AG04450 (cell line): ENCODE measurements around the gene QARS1. TPM values are rescaled to one million over a fixed set of nuclear protein-coding genes. Genes with fewer than 3 reads are reported as not detected.

Experiments
- CTCF ChIA-PET: fragments of 300-600, 350-600 bp; formaldehyde crosslinking; extraction: SDS; loops from one replicate; lab custom pipeline; 2022; ENCODE audit warnings: antibody characterized with exemption, inconsistent platforms; lab: Charles Lee
- POLR2A ChIA-PET: fragments of 350-600 bp; formaldehyde crosslinking; extraction: SDS; loops from one replicate; lab custom pipeline; 2021; ENCODE audit warnings: antibody characterized with exemption, inconsistent platforms; lab: Yijun Ruan, JAX
- DNase-seq: peaks from one replicate; pipeline ENCODE4 v3.0.0-alpha.2; 2011; ENCODE audit warnings: low read depth, low spot score
- H3K27ac ChIP-seq: one replicate; pipeline ENCODE4 v1.5.1; 2012; ENCODE audit warnings: low read depth, low read length, control low read depth
- H3K27me3 ChIP-seq: one replicate; pipeline ENCODE4 v1.6.0; 2012; ENCODE audit warnings: low read length; ENCODE audit not compliant: control insufficient read depth, insufficient read depth
- H3K4me3 ChIP-seq: 2 replicates; pipeline ENCODE4 v1.5.1; 2011; ENCODE audit warnings: mild to moderate bottlenecking, low read depth, low read length, control low read depth
- H3K9me3 ChIP-seq: 2 replicates; pipeline ENCODE4 v1.5.1; 2012; ENCODE audit warnings: low read length; ENCODE audit not compliant: control insufficient read depth, insufficient read depth
- polyA plus RNA-seq: library from polyadenylated mRNA; depleted of rRNA; stranded (reverse); fragments of >200 nt; gene quantifications from 2 replicates; pipeline ENCODE4 v1.2.3, GENCODE V29; 2011
- TF ChIP-seq, protein P1 (sequence below): IDR thresholded peaks from 2 replicates; pipeline ENCODE4 v1.5.1; 2011; ENCODE audit warnings: low read depth, low read length, control low read depth, inconsistent platforms

The QARS1 gene
- polyA plus RNA-seq, 1 experiment = 209 TPM

- Histone ChIP-seq H3K27me3 (no peaks in the 10 kb centered on the region), H3K9me3 (no peaks in the 10 kb centered on the region; the same call in 1 of the 2 replicates), H3K27ac (peak overlapping the region; percentile 11), H3K4me3 (no peak overlapping the region)
- no peak for DNase-seq
- CTCF ChIA-PET = no interaction called here
- POLR2A ChIA-PET = no interaction called here
- TF ChIP-seq, protein P1, sequence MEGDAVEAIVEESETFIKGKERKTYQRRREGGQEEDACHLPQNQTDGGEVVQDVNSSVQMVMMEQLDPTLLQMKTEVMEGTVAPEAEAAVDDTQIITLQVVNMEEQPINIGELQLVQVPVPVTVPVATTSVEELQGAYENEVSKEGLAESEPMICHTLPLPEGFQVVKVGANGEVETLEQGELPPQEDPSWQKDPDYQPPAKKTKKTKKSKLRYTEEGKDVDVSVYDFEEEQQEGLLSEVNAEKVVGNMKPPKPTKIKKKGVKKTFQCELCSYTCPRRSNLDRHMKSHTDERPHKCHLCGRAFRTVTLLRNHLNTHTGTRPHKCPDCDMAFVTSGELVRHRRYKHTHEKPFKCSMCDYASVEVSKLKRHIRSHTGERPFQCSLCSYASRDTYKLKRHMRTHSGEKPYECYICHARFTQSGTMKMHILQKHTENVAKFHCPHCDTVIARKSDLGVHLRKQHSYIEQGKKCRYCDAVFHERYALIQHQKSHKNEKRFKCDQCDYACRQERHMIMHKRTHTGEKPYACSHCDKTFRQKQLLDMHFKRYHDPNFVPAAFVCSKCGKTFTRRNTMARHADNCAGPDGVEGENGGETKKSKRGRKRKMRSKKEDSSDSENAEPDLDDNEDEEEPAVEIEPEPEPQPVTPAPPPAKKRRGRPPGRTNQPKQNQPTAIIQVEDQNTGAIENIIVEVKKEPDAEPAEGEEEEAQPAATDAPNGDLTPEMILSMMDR = 0 out of 2 replicates have a peak, but pooled peaks have one; percentile 6
Observed at GRCh38 chr3:49124991-49125670, 20.6 kb upstream of the QARS1 start.

DNA sequence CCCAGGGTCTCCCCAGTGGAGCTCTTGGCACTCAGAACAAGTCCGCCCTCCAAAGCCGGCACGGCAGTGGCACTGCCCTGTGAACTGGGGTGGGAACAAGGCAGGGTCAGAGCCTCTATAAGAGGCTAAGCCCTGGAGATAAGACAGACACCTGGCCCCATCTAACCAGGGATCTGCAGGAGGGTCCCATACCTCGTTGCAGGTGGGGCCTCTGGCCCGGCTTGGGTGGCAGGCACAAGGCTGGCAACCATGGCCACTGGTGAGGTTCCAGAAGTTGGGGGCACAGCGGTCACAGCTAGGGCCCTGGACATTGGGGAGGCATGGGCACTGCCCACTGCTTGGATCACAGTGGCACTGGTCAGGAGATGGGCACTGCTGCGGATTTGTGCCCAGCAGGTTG lies 19.6 kb upstream of the QARS1 start:
- DNase-seq = no peak
- Histone ChIP-seq H3K9me3 (no peaks in the 10 kb centered on the region; the same call in 1 of the 2 replicates), H3K4me3 (no peak overlapping the region), H3K27ac (no peak overlapping the region), H3K27me3 (no peaks in the 10 kb centered on the region)
- ChIA-PET CTCF (no interaction called here), POLR2A (no interaction called here)
- TF ChIP-seq, protein P1 = no peak

DNA sequence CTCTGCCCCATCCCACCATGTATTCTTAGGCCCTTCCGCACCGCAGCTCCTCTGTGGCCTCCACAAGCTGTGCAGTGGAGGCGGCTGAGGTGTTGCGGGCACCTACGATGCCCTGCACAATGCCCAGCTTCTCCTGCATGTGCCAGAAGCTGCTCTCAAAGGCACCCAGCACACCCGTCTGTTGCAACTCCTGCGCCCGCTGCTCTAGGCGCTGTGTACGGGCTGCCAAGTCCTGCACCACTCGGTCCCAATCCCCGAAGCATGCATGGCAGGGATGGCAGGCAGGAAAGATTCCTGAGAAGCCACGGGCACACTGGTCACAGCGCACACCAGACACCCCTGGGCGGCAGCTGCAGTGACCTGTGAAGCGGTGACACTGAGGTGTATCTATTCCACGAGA lies 19.1 kb upstream of the QARS1 start:
- Histone ChIP-seq H3K4me3 (no peak overlapping the region), H3K27me3 (no peaks in the 10 kb centered on the region), H3K9me3 (no peaks in the 10 kb centered on the region; the same call in 1 of the 2 replicates), H3K27ac (no peak overlapping the region)
- ChIA-PET POLR2A (no interaction called here), CTCF (no interaction called here)
- DNase-seq = no peak
- TF ChIP-seq, protein P1 = no peak

- H3K4me3 ChIP-seq = no peak overlapping the region
- no peaks in the 10 kb centered on the region; the same call in 1 of the 2 replicates for H3K9me3 ChIP-seq
- POLR2A ChIA-PET = no interaction called here
Observed at GRCh38 chr3:49122886-49123545, 18.5 kb upstream of the QARS1 start.

More at GRCh38 chr3:49122886-49123545, 18.5 kb upstream of the QARS1 start:
- CTCF ChIA-PET = no interaction called here
- Histone ChIP-seq H3K27ac (no peak overlapping the region), H3K27me3 (no peaks in the 10 kb centered on the region)
- no peak for DNase-seq
- TF ChIP-seq, protein P1 = no peak
